ENCODE measurements around the gene ANAPC13.

ANAPC13 gene

DNA sequence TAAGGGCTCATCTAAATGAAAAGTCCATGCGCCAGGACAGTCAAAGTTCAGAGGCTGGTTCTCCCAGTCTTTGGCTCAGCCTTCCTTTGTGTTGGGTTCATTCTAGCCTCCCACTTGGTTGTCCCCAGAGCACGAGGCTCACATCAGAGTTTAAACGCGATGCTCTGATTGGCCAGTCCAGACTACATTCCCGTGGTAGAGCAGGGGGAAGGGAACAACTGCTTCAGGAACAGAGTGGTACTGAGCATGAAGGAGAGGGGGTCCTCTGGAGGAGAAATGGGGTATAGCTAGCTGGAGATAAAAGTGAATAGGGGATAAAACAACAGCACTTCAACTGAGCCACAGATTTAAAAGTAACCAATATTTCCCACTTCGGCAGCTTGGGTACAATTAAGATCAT, 32.2 kb downstream of the ANAPC13 start:
- DNase-seq (ENCODE audit: low read depth in 2 of 2): no peak

DNA sequence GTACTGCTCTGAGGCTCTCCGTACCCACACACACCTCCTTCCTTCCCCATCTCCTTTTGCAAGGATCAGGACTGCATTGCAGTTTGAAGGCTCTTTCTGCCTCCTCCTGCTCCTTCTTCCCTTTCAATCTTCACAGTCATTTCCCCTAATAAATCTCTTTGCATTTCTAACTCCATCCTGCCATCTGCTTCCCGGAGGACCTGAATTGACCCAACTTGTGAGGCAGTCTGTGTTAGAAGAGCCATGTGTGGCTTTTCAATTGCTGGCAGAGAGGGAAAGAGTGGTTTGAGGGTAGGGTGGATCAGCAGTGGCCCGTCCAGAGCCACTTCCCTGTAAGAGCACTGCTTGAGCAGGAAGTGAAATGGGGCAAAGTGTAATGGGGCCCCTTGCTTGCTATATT, 35.8 kb downstream of the ANAPC13 start:
- DNase-seq (ENCODE audit: low read depth in 2 of 2): no peak

DNA sequence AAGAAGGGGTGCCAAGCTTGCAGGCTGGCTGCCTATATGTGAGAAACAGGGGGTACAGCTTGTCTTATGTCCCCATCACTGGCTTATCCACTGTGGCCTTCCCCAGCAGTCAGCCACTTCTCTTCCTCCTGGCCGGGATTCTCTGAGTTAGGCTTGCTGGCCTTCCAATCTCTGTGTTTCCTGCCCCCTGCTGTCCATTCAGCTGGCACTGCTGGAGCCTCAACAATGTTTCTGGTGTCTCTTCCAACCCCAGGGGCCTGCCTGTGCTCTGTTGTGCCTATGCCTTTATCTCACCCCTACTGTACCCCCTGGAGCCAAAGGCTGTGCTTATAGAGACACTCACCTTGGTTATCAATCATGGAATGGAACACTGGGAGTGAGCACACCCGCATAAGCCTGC, 36.5 kb downstream of the ANAPC13 start:
- no peak for DNase-seq (ENCODE audit: low read depth in 2 of 2)

DNA sequence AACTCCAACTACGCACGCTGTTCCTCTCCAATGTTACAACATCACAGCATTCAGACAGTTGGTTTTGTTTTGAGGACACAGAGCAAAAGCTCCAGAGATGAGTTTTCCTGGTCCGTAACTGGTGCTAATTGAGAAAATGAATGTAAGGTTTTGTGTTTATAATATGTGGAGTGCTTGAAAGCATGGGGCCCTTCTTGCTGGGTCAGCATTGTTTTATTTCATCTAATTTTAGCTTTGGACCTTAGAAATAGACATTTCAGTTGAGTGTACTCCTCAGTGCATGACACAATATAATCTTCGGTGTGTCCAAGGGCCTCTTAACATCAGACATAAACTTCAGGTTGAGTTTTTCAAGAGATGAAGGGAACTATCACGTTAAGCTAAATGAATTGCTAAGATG, 37.1 kb downstream of the ANAPC13 start:
- no peak for DNase-seq (ENCODE audit: low read depth in 2 of 2)

DNA sequence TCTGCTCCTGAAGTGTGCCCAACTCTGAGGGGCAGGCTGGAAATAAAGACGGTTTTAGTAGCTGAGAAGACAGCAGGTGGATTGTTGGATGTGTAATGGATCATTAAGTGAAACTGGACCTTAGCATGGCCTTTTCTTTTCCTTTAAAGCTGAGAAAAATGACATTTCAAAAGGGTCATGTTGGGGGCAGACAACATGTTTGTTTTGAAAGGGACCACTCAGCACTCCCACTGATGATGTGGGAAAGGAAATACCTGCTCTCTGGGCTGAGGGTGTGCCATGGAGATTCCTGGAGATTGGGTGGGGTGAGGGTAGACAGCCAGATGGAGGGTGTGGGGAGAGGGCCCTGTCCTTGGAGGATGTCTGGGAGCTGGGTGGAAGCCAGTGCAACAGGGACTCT, 38.4 kb downstream of the ANAPC13 start:
- DNase-seq (ENCODE audit: low read depth in 2 of 2): no peak

DNA sequence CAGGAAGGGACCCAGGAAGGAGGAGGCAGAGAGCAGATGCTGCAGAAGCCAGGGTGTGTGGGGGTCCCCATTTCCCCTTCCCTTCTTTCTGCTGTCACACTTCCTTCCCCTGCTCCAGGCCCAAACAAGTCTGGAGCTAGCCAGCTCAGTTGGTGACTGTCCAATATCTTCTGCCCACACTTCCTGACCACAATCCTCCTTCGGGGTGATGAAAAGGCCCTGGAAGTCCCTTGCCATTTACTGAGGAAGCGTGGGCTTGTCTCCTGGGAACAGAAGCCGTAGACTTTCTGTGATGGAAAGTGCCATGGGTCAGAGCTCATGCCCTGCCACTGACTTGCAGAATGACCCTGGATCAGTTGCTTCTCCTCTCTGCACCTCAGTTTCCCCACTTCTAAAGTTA, 39.0 kb downstream of the ANAPC13 start:
- no peak for DNase-seq (ENCODE audit: low read depth in 2 of 2)

DNA sequence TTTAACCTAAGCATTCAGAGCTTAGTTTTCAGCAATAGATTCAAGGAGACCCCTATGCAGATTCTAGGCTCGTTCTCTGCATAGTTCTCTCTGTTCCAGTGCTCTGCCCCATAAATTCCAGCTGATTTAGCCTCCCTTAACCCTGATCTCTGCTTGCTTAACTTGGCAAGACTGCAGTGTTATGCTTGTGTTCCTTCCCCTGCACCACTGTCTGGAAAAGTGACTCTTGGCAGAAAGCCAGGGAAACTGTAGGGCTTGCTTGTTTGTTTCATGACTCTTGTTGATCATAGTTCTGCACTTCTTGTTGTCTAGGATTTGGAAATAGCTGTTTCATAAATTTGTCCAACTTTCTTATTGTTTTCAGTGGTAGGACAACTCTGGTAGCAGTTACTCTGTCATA, 40.1 kb downstream of the ANAPC13 start:
- no peak for DNase-seq (ENCODE audit: low read depth in 2 of 2)

DNA sequence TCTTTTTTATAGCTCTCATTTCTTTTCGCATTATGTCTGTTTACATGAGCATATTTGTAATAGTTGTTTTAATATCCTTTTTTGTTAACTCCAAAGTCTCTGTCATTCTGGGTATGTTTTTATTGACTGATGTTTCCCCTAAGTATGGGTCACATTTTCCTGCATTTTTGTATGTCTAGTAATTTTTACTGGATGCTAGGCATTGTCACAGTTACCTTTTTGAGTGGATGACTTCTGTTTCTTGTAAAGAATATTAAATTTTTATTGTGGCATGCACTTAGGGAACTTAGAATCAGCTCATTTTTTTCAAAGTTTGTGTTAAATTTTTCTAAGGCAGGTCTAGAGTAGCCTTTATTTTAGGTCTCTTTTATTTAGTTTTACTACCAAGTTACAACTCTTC, 40.7 kb downstream of the ANAPC13 start:
- no peak for DNase-seq (ENCODE audit: low read depth in 2 of 2)

DNA sequence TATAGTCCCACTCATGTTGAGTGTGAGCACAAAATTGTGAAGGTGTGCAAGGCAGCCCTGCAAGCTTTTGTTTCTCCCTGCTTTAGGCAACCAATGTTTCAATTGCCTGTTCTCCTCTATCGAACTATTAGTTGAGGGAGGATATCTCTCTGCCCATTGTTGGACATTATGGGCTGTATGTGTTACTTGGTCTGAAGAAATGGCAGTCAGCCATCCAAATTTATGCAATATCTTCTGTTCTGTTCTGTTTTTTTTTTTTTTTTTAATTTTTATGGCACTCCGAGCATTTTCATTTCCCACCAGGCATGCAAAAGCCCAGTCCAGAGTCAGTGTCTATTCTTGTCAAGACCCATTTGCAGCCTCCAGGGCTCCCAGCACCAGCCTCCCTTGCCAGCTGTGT, 44.0 kb downstream of the ANAPC13 start:
- no peak for DNase-seq (ENCODE audit: low read depth in 2 of 2)

DNA sequence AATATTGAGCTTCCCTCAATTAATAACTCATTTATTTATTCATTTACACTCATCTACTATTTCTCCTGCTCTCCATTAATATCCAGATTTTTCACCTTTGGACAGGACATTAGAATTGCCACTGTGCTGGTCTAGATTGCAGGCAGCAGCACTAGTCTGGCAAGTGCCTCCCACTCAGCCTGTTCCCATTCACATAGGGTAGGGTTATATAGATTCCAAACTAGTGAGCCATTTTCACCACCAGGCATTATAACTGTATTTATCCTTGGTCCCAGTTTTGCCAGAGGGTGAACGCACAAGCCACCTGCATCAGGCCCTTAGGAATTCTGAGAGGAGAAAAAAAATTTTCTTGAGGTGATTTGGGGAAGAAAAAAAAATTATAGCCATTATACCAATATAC, 44.5 kb downstream of the ANAPC13 start:
- DNase-seq (ENCODE audit: low read depth in 2 of 2): no peak

DNA sequence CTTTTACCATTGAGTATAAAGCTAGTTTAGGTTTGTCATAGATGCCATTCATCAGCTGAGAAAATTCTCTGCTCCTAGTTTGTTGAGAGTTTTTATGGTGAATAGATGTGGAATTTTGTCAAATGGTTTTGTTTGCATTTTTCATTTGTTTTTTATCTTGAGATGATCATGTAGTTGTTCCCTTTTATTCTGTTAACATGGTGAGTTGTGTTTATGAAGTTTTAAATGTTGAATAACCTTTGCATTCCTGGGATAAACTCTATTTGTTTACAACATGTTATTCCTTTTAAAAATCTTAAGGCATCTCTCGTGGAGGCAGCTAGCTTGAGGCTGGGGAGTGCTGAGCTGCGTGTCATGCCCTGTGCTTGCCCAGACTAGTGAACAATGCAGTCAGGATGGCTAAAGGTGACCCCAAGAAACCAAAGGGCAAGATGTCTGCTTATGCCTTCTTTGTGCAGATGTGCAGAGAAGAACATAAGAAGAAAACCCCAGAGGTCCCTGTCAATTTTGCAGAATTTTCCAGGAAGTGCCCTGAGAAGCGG, 48.5 kb downstream of the ANAPC13 start:
- DNase-seq (ENCODE audit: low read depth in 2 of 2): no peak

DNA sequence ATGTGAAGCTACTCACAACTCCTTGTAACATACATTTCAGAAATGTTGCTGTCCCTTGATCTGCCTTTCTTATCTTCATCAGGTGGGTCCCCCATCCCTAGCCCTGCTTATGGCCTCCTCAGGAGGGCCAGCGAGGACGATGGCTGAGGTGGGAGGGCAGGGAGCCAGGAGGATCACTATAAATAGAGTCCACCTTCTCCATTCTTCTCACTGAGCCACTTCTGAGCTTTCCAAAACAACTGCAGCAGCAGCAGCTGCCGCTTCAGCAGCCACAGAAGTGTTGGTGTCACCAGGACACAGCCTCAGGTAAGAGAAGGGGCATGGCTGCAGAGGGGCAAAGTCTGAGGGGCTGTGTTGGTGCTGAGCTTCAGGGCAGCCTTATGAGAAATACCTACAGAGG, 53.5 kb downstream of the ANAPC13 start:
- no peak for DNase-seq (ENCODE audit: low read depth in 2 of 2)

DNA sequence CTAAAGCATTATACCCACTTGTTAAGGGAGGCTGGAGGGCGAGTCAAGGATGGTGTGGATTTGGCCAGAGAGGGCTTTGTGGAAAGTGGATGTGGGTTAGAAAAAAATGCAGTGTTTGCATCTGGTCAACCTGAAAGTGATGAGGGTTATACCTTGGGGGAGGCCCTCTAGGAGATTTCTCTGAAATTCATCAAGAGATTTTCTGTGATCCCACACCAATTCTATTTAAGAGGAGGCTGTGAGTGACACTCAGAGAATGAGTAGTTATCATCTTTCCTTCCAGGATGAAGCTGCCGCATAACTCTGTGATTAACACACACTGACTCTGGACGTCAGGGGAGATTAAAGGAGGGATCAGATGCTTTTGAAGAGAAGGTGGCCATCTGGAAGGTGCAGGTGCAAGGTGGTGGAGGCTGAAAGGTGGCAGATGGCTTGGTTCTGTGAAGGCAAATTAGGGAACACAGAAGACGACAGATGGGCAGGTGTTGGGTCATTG, 54.8 kb downstream of the ANAPC13 start:
- DNase-seq (ENCODE audit: low read depth in 2 of 2): no peak

DNA sequence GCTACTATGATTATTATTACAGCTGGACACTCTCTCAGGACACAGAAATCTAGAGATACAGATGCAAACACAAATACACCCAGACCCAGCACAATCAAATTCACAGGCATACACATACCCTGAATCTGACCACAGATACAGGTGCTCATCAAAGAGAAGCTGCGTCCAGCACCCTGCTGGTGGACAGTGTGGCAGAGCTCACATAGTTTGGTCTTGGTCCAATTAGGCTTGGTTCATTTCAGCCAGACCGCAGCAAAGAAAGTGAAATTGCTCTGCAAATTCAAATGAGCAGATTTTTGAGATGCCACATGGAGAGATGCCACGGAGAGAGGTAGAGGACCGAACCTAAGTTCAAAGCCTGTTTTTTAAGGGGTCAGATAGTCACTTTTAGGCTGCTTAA, 55.6 kb downstream of the ANAPC13 start:
- DNase-seq (ENCODE audit: low read depth in 2 of 2): no peak

DNA sequence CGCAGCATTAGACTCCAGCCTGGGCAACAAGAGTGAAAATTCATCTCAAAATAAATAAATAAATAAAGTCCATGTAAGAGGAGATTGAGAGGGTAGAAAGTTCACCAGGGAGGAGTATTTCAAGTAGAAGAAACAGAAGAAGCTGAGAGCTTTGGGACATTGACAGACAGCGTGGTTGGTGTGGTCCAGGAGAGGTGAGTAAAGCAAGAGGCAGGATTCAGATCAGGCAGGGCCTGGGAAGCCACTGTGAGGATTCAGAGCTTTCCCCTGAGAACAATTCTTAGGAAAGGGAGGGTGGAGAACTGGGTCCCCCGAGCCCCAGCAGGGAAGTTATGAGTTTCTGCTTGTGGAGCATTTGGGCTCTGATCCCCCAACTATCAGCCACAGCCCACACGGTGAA, 57.4 kb downstream of the ANAPC13 start:
- no peak for DNase-seq (ENCODE audit: low read depth in 2 of 2)
